T47D (cell line): ENCODE measurements around the gene PLD6.

Source experiments
- DNase-seq, 2 experiments: peaks; one replicate each; pipeline versions ENCODE4 v3.0.0 to v3.0.0-alpha.2; 2011 to 2012; ENCODE audit warnings: low read depth in 1 of 2, low spot score in 1 of 2
- JUND ChIP-seq: IDR thresholded peaks from 2 replicates; pipeline ENCODE4 v1.6.1; 2012; ENCODE audit warnings: low read depth
- in situ Hi-C: cut with HindIII; loops from 2 replicates; pipeline ENCODE4 v1.10.0; 2016; ENCODE audit warnings: low sequenced_read_pairs, low pct_unique_long_range_greater_than_20kb

Gene PLD6

DNA sequence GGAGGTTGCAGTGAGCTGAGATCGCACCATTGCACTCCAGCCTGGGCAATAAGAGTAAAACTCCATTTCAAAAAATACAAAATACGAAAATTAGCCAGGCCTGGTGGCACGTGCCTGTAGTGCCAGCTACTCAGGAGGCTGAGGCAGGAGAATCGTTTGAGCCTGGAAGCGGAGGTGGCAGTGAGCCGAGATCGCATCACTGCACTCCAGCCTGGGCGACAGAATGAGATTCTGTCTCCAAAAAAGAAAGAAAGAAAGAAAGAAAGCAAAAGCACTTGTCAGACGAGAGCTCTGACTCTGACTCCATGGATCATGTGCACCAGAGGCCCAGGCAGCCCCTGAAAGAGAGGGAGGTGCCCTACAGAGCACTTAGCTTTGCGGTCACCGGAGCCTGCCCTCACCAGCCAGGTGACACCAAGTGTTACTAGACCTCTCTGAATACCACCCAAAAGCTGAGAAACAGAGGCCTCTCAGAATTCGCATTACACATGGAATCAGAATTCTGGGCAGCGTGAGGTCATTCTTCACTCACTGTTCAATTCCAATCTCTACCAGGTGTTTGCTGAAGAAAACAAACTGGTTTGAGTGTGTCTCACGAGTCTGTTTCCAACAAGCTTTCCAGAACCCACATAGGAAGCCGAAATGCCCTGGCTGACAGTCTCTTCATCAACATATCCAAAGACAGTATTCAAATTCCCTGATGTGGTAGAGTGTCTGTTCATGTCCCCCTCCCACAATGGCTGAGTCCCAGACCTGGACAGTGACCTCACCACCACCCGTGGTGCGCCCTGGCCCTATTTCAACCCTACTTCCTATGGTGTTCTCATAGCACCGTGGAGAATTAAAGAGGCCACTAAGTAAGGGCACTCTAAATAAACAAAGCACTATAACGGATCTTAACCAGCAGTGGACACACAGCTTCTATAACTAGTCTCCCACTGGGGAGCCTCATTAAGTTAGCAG lies 29.4 kb upstream of the PLD6 start:
- DNase-seq, result no peak
- TF ChIP-seq JUND, result no peak

DNA sequence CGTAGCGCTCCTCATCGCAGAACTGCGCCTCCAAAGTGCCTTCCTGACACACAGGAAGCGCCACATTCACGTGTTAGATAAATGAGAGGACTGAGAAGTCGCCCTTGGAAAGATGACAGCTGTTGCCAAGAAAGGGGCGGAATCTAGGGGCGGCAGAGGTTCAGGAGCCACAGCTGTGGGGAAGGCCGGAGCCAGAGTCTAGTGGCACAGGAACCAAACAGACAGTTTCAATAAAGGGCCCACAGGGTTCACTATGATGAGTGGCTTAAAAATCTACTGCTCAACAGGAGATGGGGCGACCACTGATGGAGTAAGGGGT lies 26.1 kb upstream of the PLD6 start:
- TF ChIP-seq JUND, result no peak
- in situ Hi-C loops, result no loop called here
- no peak for DNase-seq

More for the DNA sequence above, 29.4 kb upstream of the PLD6 start:
- in situ Hi-C loops, result no loop called here

DNA sequence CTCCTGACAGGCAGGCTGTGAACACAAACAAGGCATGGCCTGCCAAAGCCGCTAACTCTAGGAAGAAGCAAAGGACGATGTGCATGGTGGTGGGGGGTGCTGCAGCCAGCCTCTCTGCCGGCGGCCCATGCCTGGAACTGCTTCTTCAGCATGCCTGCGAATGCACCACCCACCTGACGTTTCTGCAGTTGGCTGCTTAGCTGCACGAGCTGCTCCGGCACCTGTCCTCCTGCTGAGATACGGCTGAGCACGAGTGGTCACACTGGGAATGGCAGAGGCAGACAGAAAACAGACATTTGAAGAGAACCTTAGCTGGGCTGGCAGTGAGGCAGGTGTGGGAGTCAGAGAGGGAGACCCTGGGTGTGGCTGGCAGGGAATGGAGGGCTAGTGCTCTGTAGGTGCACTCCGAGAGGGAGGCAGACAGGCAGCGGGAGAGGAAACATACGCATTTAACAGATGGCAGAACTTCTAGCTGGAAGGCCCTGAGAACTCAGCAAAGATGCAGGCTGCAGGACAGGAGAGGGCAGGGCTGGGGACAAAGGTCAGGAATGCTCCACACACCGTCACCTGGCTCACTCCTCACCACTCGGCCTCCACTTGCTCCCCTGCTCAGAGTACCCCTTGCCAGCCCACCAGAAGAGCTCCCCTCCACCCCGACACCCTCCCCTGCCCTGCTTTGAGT lies 25.6 kb upstream of the PLD6 start:
- no peak for TF ChIP-seq JUND
- in situ Hi-C loops, result no loop called here

DNA sequence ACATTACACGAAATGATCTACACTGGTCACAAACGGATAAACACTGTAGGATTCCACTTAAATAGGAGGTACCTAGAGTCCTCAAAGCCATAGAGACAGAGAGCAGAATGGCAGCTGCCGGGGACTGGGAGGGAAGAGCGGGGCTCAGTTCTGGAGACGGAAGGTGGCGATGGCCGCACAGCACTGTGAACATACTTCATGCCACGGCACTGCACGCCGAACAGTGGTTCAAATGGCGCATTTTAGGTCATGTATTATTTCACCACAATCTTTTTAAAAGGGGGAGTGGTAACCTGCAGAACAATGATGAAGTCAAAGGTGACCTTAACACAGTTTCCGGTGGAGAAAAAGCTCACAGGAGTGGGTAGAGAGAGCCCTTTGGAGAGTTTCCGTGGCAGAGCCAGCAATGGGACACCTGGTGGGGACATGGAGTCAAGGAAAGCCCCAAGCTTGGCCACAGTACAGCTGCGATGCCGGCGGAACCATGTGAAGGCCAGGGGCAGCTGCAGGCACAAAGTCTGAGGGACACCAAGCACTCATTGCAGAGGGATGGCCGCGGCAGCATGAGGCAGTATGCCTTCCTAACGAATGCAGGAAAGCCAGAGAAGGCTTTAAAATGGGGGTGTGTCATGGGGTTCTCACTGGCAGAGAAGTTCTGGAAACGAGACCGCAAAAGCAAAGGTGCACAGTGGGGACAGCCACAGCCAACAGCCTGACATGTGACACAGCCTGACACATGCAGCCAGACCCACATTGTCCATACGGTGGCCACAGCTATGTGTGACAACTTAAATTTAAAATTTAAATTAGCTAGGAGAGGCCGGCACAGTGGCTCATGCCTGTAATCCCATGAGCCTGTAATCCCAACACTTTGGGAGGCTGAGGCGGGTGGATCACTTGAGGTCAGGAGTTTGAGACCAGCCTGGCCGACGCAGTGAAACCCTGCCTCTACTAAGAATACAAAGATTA lies 23.6 kb upstream of the PLD6 start:
- in situ Hi-C loops, result no loop called here
- no peak for TF ChIP-seq JUND
- no peak for DNase-seq

More for the DNA sequence above, 25.6 kb upstream of the PLD6 start:
- no peak for DNase-seq

DNA sequence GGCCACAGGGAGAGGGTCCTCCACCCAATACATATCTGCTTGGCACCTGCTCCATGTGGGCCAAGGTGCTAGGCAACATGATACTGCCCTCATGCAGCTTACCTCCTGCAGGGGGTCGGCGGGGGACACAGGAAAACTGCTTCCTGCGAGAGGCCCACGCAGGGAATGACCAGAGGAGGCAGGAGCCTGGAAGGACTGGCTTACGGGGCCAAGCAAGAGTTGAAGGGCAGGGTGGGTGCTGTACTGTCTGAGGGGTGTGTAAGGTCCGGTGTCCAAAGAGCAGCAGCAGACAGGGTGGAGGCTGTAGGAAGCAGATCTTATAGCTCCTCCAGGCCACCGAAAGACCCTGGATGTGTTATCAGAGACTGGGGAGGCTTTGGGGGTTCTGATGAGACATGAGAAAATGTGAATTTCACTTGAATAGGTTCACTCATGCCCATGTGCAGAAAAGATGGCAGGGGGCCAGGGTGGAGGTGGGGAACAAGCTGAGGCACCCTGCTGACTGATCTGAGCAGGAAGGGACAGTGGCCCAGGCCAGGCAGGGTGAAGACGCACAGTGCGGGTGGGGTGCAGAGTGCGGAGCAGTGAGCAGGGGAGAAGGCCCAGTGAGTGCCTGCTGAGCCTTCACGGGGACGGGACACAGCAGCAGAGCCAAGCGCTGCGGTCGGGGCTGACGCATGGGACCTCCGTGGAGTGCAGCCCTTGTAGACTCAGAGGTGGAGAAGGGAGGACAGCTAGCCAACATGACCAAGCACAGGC lies 22.6 kb upstream of the PLD6 start:
- no peak for DNase-seq
- TF ChIP-seq JUND, result no peak
- in situ Hi-C loops, result no loop called here

DNA sequence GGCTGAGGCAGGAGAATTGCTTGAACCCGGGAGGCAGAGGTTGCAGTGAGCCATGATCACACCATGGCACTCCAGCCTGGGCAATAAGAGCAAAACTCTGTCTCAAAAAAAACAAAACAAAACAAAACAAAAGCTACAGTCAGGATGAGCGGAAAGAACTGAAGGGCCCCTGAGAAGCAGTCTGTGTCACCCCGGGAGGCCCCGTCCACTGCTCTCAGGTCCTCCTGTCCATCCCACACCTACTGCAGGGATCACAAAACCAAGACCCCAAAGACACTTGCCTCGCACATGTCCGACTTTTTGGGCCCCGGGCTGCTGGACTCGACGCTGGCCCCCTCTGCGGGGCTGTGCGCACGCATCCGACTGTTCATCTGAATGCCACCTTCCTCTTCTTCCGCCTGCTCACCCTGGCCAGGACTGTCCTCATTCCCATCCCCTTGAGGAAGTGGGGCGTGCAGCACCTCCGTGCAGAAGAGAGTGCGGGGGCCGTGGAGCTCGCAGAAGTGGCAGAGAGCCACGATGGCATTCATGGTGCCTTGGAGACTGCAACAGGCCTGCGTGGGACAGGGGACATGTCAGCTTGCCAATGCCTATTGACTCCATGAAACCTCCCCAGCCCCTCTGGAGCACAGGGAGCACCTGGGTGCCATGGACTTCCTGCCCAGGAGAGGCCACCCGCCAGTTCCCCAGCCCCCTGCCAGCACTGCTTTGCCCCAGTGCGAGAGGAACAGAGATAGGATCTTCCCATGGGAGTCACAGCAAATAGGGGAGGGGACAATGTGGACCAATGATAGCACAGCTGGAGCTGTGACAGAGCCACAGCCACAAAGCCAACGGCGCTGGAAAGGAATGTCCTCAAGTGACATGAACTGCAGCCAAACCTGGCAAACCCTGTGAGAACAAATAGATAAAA lies 21.7 kb upstream of the PLD6 start:
- in situ Hi-C loops, result no loop called here
- DNase-seq, result peak in 1 of 2 experiments; percentile 72
- TF ChIP-seq JUND, result no peak

DNA sequence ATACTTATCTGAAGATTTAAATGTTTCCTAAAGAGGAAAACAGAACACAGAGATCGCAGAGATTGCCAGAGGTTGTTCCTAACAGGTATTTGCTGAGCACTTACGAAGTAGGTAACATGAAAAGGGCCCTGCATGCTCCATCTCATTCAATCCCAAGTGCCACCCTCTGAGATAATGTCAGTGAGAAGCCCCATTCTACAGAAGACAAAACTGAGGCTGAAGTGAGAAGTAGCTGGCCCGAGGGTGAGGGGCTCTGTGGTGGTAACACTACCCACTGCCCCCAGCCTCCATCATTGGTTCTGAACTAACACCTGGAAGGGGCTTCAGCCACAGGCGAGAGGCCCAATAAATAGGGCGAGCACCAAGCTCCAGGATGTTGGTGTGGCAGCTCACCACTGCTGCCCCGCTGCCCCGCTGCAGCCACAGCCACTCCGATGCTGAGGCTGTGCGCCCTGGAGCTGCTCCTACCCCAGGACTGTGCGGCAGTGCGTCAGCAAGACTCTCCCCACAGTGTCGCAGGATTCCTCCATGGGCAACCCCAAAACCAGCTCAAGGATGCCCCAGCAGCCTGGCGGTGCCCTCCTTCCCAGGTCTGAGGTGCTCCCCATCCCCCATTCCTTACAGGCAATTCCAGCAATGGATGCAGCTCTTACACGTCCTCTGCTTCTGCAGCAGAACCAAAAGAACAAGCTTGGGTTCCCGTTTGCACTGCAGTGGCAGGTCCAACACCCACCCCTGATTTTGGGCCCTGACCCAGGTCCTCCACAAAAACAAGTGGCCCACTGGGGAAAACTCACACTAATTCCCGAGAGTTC lies 20.5 kb upstream of the PLD6 start:
- in situ Hi-C loops, result no loop called here
- no peak for DNase-seq
- TF ChIP-seq JUND, result no peak

DNA sequence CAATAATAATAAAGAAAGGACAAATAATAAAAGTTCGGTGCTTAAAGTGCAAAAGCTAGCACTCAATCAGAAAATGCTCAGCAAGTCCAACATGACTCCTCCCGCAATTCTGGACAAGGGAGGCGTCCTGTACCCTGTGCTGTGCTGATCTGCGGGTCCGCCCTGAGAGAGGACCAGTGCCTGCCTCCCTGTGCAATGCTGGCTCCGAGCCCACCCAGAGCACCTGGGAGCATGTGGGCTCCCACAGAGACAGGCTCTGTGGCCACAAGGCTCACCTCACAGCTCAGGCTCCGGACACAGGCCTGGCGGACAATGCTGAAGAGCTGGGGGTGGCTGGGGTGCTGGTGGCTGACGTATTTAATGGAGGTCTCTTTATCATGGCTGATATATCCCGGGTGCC lies 19.8 kb upstream of the PLD6 start:
- in situ Hi-C loops, result no loop called here
- TF ChIP-seq JUND, result no peak
- DNase-seq, result no peak

DNA sequence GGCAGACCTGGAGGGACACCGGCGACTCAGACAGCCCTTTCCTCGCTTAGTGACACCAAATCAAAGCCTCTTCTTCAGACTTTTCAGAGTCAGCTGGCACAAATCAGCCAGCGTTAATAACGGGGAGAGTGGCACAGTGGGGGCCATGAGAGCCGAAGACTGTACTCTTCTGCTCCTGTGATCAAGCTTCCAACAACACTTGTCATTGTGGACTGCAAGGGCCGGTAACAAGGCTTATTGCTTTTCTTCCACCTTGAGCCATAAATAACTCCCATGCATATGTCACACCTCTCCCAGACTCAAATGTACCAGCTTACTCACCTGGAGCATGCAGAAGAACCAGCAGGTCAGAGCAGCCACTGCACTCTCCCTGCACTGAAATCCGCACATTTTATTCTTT lies 18.0 kb upstream of the PLD6 start:
- in situ Hi-C loops, result no loop called here
- TF ChIP-seq JUND, result no peak
- no peak for DNase-seq

DNA sequence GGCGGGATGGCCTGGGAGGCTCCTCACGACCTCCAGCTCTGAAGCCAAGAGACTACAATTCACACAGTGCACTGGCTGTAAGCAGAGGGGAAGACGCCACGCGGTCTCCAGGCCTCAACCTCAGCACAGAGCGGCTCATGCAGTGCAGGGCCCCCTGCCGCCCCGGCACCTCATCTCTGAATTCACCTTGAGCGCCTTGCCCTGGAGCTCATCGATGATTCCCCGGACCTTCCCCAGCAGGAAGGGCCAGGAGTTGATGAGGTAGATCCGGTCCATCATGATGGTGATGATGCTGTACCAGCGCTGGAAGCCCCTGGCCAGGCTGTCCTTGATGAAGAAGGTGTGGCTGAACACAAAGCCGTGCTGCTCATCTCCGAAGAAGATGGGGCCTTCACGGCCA lies 17.6 kb upstream of the PLD6 start:
- in situ Hi-C loops, result no loop called here
- no peak for TF ChIP-seq JUND

More for the DNA sequence above, 17.6 kb upstream of the PLD6 start:
- DNase-seq, result no peak
